Measurements from ENCODE around the gene MDM2.

DNA sequence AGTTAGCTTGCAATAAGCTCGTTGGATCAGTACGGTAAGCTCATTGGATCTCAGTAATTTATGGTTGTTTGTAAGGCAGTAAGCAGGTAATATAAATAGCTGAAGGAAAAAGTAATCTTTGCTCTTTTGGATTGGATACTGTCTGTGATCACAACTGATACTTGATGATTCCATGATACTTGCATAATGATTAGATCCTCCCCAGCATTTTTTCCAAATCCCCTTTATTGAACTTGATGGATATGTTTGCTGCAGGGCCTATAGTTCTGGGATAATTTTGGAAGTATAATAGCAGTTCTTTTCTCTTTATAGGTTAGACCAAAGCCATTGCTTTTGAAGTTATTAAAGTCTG is 5.2 kb downstream of the MDM2 start:
- TF ChIP-seq, protein P1, sequence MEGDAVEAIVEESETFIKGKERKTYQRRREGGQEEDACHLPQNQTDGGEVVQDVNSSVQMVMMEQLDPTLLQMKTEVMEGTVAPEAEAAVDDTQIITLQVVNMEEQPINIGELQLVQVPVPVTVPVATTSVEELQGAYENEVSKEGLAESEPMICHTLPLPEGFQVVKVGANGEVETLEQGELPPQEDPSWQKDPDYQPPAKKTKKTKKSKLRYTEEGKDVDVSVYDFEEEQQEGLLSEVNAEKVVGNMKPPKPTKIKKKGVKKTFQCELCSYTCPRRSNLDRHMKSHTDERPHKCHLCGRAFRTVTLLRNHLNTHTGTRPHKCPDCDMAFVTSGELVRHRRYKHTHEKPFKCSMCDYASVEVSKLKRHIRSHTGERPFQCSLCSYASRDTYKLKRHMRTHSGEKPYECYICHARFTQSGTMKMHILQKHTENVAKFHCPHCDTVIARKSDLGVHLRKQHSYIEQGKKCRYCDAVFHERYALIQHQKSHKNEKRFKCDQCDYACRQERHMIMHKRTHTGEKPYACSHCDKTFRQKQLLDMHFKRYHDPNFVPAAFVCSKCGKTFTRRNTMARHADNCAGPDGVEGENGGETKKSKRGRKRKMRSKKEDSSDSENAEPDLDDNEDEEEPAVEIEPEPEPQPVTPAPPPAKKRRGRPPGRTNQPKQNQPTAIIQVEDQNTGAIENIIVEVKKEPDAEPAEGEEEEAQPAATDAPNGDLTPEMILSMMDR (conservative IDR thresholded peaks at IDR 0.05), result no peak
- TF ChIP-seq ZFX (IDR thresholded peaks at IDR 0.05), result no peak

All from C4-2B (cell line).